Large intestine (tissue), 3 donors: Measurements from ENCODE around the gene RASL12. TPM values are rescaled to one million over a fixed set of nuclear protein-coding genes. Genes with fewer than 3 reads are reported as not detected.

ENCODE experiments used
- DNase-seq, 2 donors: peaks; one replicate each; pipeline versions ENCODE4 v3.0.0 to v3.0.0-alpha.2; 2013
- H3K27ac ChIP-seq: one replicate; pipeline ENCODE4 v1.5.1; 2013; ENCODE audit warnings: low read length
- H3K27me3 ChIP-seq: 2 replicates; pipeline ENCODE4 v1.6.1; 2013; ENCODE audit warnings: low read length; ENCODE audit not compliant: control insufficient read depth, insufficient read depth
- H3K36me3 ChIP-seq: 2 replicates; pipeline ENCODE4 v1.6.1; 2013; ENCODE audit warnings: low read length; ENCODE audit not compliant: control insufficient read depth, insufficient read depth
- H3K4me1 ChIP-seq: one replicate; pipeline ENCODE4 v1.6.1; 2013; ENCODE audit warnings: low read length; ENCODE audit not compliant: control insufficient read depth, insufficient read depth
- H3K4me3 ChIP-seq: one replicate; pipeline ENCODE4 v1.5.1; 2013; ENCODE audit warnings: low read length
- H3K9me3 ChIP-seq: one replicate; pipeline ENCODE4 v1.6.1; 2013; ENCODE audit warnings: mild to moderate bottlenecking, low read depth, low read length, moderate library complexity; ENCODE audit not compliant: control insufficient read depth
- WGBS: methylation state at CpG from one replicate; pipeline ENCODE4 v1.1.5; 2013; ENCODE audit warnings: low lambda C conversion rate; ENCODE audit not compliant: insufficient coverage; 5-methylcytosine and 5-hydroxymethylcytosine counted together
- polyA plus RNA-seq: library from polyadenylated mRNA; unstranded; fragments of 120-200 nt; gene quantifications from one replicate; pipeline ENCODE4 v1.2.1, GENCODE V29; 2013

RASL12 gene
- polyA plus RNA-seq, 1 donor: 3.6 TPM

DNA sequence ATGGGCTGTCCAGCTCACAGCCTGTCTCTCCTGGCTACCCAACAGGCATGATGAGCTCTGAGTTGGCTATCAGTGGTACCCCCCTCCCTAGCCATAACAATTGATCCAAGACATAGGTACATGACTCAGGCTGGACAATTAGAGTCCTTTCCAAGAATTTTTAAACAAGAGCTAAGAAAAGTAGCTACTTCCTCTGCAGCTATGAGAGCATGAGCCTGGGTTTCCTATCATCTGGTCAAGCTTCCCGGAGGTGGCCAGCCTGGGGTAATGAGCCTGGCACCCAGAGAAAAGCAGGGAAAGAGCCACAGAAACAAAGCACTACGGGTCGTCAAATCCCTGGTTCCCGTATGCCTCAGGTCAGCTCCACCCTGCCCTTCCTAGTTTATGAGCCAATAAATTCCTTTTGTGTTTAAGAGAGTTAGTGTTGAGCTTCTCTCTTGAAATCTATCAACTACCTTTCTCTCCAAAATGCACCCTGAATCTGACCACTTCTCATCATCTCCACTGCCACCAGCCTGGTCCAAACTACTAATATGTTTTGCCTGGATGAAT lies 24.9 kb downstream of the RASL12 start:
- H3K4me1 ChIP-seq: peaks cover 58% of the 10 kb centered on the region
- no CpG with 5 or more reads among the region's 4 CpGs for WGBS
- H3K27me3 ChIP-seq: no peaks in the 10 kb centered on the region
- DNase-seq: peak in 1 of 2 donors; percentile 77
- H3K4me3 ChIP-seq: no peak overlapping the region
- H3K9me3 ChIP-seq: no peaks in the 10 kb centered on the region
- no peaks in the 10 kb centered on the region for H3K36me3 ChIP-seq
- peak overlapping the region; percentile 95 for H3K27ac ChIP-seq

DNA sequence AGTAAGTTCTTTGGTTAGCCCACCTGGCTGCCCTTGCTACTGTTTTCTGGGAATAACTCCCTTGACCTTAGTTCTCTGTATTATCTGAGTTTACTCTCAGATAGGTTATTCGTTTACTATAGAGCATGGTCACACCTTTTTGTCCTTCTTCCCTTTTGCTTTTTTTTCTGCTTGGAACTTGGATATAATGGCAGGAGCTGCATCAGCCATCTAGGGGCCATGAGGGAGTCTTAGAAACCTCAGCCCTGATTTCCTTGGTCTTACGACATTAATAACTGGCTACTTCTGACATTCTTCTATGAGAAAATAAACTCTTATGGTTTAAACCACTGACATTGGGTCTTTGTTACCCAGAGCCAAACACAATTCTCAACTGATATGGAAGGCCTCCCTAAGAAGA lies 26.0 kb downstream of the RASL12 start:
- Histone ChIP-seq H3K4me1 (peaks cover 63% of the 10 kb centered on the region), H3K36me3 (no peaks in the 10 kb centered on the region), H3K27ac (no peak overlapping the region), H3K4me3 (no peak overlapping the region), H3K9me3 (no peaks in the 10 kb centered on the region), H3K27me3 (no peaks in the 10 kb centered on the region)
- 33% methylated on average over 1 of the region's 2 CpGs for WGBS
- no peak for DNase-seq

DNA sequence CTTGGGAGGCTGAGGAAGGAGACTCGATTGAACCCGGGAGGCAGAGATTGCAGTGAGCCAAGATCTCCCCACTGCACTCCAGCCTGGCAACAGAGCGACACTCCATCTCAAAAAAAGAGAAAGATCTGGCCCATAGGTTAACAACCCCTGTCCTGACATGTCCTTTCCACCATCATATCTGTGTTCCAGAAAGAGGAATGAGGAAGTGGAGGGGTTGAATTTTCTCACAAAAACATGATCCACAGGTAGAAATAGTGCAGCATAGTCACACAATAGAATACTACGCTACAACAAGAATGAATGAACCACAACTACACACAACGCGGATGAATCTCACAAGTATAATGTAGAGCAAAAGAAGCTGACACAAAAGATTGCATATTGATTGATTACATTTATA lies 27.3 kb downstream of the RASL12 start:
- Histone ChIP-seq H3K36me3 (no peaks in the 10 kb centered on the region), H3K27ac (no peak overlapping the region), H3K9me3 (no peaks in the 10 kb centered on the region), H3K4me3 (no peak overlapping the region), H3K4me1 (peaks cover 68% of the 10 kb centered on the region), H3K27me3 (no peaks in the 10 kb centered on the region)
- WGBS: 100% methylated on average over 2 of the region's 6 CpGs
- peak in 1 of 2 donors; percentile 44 for DNase-seq

DNA sequence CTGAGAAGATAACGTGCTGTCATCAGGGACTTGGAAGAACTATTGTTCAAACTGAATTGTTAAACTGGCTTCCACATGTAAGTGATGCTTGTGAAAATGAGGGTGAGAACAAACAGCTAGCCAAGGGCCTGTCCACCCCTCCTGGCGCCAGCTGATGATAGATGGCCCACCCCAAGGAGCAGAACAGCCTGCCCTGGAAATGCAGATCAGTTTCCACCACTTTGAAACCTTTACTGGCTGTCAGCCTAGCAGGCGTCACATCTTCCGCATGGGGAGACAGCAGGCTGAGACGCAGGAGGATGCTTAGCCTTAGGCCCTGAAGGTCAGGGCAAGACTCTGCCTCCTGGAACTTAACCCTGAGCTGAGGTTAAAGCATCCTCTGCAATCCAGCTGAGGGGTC lies 29.0 kb downstream of the RASL12 start:
- WGBS: 60% methylated on average over 1 of the region's 5 CpGs
- peaks cover 66% of the 10 kb centered on the region for H3K4me1 ChIP-seq

DNA sequence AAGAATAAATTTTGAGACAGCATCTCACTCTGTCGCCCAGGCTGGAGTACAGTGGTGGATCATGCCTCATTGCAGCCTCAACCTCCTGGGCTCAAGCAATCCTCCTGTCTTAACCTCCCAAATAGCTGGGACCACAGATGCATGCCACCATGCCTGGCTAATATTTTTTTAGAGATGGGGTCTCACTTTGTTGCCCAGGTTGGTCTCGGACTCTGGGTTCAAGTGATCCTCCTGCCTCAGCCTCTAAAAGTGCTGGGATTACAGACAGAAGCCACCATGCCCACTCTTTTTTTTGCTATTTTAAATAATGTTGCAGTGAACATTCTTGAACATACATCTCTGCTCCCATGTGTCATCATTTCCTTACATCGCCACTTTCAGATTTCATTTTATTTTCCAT lies 29.4 kb downstream of the RASL12 start:
- H3K9me3 ChIP-seq: no peaks in the 10 kb centered on the region
- H3K4me3 ChIP-seq: no peak overlapping the region
- no peak for DNase-seq
- no peaks in the 10 kb centered on the region for H3K27me3 ChIP-seq
- 93% methylated on average over 2 of the region's 3 CpGs for WGBS
- no peaks in the 10 kb centered on the region for H3K36me3 ChIP-seq
- peaks cover 64% of the 10 kb centered on the region for H3K4me1 ChIP-seq
- no peak overlapping the region for H3K27ac ChIP-seq

More for the DNA sequence above, 29.0 kb downstream of the RASL12 start:
- DNase-seq: no peak
- no peak overlapping the region for H3K27ac ChIP-seq
- H3K9me3 ChIP-seq: no peaks in the 10 kb centered on the region
- no peaks in the 10 kb centered on the region for H3K27me3 ChIP-seq
- H3K4me3 ChIP-seq: no peak overlapping the region
- H3K36me3 ChIP-seq: no peaks in the 10 kb centered on the region

DNA sequence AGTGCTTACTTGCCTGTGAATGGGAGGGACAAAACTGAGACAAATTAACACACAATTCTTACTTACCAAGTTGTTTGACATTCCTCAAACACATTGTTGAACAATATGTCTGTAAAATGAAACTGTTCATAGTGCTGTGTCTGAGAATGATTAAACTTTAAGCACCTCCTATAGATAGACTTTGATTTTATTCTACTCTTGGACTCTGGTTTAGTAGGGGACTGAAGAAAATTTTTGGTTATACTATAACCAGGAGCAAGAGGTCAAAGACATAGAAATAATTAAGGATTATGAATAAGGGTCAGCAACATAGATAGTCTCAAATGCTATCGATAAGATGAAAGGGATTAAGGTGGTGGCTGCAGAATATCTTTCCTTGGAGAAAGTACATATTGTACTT lies 30.5 kb downstream of the RASL12 start:
- H3K9me3 ChIP-seq: no peaks in the 10 kb centered on the region
- no peaks in the 10 kb centered on the region for H3K27me3 ChIP-seq
- H3K27ac ChIP-seq: peak overlapping the region; percentile 83
- H3K4me1 ChIP-seq: peaks cover 62% of the 10 kb centered on the region
- peak in 1 of 2 donors; percentile 74 for DNase-seq
- WGBS: 0% methylated on average over 1 of the region's 1 CpG
- H3K4me3 ChIP-seq: no peak overlapping the region
- H3K36me3 ChIP-seq: no peaks in the 10 kb centered on the region

DNA sequence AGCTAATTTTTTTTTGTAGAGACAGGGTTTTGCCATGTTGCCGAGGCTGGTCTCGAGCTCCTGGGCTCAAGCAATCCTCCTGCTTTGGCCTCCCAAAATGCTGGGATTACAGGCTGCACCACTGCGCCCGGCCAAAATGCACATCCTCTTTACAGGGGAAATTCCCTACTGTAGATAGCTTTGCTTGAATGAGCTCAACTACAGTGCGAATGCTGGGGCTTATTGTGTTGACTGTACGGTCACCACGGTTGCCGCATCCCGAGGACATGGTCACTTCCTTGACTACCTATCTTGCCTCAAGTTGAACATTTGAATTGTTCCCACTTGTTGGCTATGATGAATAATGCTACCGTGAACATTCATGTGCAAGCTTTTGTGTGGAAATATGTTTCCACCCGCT lies 33.1 kb downstream of the RASL12 start:
- H3K9me3 ChIP-seq: no peaks in the 10 kb centered on the region
- H3K4me3 ChIP-seq: no peak overlapping the region
- no CpG with 5 or more reads among the region's 11 CpGs for WGBS
- no peaks in the 10 kb centered on the region for H3K27me3 ChIP-seq
- no peak overlapping the region for H3K27ac ChIP-seq
- H3K4me1 ChIP-seq: peaks cover 46% of the 10 kb centered on the region
- DNase-seq: no peak
- H3K36me3 ChIP-seq: no peaks in the 10 kb centered on the region

DNA sequence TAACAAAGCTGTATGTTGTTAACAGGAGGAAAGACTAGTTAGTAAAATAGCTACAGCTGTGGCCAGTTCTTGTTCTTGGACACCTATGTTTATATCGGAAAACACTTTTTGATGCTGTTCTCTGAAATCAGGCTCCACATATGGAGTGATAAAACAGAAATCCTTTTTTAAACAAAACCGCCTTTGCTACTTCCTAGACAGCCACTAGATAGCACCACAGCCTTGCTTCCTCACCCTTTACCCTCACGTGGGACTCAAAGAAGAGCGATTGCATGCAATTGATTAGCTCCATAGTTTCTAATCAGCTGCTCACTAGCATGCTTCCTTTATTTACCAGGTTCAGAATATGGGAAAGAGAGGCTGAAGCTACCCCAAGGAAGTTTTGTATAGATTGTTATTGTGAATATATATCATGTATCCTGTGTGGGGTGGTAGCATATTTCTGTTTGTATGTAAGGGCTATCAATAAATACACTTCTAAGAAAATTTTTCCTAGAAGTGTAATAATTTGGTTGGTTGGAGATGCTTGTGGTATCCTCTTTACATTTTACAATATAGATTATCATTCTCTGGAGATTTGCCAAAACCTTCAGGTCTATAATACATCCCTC lies 34.0 kb downstream of the RASL12 start:
- Histone ChIP-seq H3K9me3 (no peaks in the 10 kb centered on the region), H3K36me3 (no peaks in the 10 kb centered on the region), H3K4me3 (no peak overlapping the region), H3K27ac (peak overlapping the region; percentile 31), H3K4me1 (peaks cover 40% of the 10 kb centered on the region), H3K27me3 (no peaks in the 10 kb centered on the region)
- peak in 1 of 2 donors; percentile 64 for DNase-seq
- WGBS: 0% methylated on average over 1 of the region's 4 CpGs

DNA sequence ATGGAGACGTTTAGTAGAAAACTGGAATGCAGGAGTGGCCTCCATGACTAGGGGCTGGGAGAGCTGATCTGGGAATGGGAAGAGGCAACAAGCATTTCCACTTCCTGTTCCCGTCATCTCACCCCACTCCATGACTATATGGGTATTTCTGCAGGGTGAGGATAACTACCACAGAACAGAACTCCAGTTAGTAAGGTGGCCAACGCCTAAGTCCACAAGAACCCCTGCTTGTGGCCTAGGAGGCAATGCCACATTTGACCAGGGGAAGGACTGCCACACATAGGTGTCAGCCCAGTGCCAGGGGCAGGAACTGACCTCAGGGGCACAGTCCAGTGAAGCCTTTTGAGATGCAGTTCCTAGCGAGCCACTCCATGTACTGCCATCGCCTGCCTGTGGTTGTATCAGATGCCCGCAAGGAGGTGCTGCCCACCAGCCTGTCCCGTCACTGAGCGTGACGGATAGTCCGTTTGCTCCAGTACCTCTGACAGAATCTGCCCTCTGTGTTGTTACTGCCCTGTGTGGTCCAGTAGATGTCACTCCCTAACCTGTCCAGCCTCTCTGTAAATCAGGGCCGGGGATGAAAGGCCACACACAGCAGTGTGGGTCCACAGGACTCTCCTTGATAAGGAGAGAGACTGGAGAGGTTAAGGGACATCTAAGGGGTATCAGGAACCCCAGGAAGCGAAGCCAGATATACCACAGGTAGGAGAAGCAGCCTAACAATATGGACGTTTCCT lies 34.8 kb downstream of the RASL12 start:
- Histone ChIP-seq H3K27ac (peak overlapping the region; percentile 31), H3K4me1 (peaks cover 43% of the 10 kb centered on the region), H3K27me3 (no peaks in the 10 kb centered on the region), H3K4me3 (no peak overlapping the region), H3K36me3 (no peaks in the 10 kb centered on the region), H3K9me3 (no peaks in the 10 kb centered on the region)
- WGBS: no CpG with 5 or more reads among the region's 13 CpGs
- DNase-seq: peak; percentile 76 to 80

DNA sequence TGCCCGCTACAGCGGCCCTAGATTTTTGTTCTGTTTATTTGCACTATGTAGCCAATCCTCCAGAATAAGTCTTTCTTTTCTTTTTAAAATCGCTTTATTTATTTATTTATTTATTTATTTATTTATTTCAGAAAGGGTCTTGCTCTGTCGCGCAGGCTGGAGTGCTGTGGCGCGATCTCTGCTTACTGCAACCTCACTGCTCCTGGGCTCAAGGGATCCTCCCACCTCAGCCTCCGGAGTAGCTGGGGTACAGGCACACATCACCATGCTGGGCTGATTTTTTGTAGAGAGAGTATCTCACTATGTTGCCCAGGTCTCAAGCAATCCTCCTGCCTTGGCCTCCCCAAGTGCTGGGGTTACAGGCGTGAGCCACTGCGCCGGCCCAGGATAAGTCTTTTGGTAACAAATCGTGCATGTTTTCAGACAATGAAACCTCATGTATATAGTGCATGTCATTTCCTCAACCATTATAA lies 38.0 kb downstream of the RASL12 start:
- no peak for DNase-seq
- no peaks in the 10 kb centered on the region for H3K9me3 ChIP-seq
- peaks cover 16% of the 10 kb centered on the region for H3K36me3 ChIP-seq
- no peaks in the 10 kb centered on the region for H3K27me3 ChIP-seq
- no peak overlapping the region for H3K27ac ChIP-seq
- no CpG with 5 or more reads among the region's 12 CpGs for WGBS
- peaks cover 26% of the 10 kb centered on the region for H3K4me1 ChIP-seq
- H3K4me3 ChIP-seq: no peak overlapping the region
